Astrocyte (in vitro differentiated cells and primary cell): ENCODE measurements around the gene RNF39. TPM values are rescaled to one million over a fixed set of nuclear protein-coding genes. Genes with fewer than 3 reads are reported as not detected.

Experiments used
- DNase-seq: peaks from one replicate; pipeline ENCODE4 v3.0.0-alpha.2; 2010; ENCODE audit warnings: low read depth
- FAIRE-seq: peaks from 2 replicates; lab custom pipeline; 2011; peaks lifted over from hg19 to GRCh38; lab: Jason Lieb, UNC
- H2AFZ ChIP-seq: 2 replicates; pipeline ENCODE4 v1.6.0; 2012; ENCODE audit warnings: low read depth, low read length, inconsistent platforms
- H3K27ac ChIP-seq: 2 replicates; pipeline ENCODE4 v1.5.1; 2011; ENCODE audit warnings: low read depth, low read length, inconsistent platforms
- H3K27me3 ChIP-seq: 2 replicates; pipeline ENCODE4 v1.6.0; 2011; ENCODE audit warnings: low read length, inconsistent platforms; ENCODE audit not compliant: insufficient read depth
- H3K36me3 ChIP-seq: 2 replicates; pipeline ENCODE4 v1.5.1; 2011; ENCODE audit warnings: low read length, inconsistent platforms; ENCODE audit not compliant: insufficient read depth
- H3K4me1 ChIP-seq: 2 replicates; pipeline ENCODE4 v1.5.1; 2011; ENCODE audit warnings: low read length, inconsistent platforms; ENCODE audit not compliant: insufficient read depth
- H3K4me2 ChIP-seq: 2 replicates; pipeline ENCODE4 v1.6.0; 2012; ENCODE audit warnings: low read length, inconsistent platforms
- H3K4me3 ChIP-seq: 2 replicates; pipeline ENCODE4 v1.5.1; 2011; ENCODE audit warnings: low read depth, mild to moderate bottlenecking, low read length, inconsistent platforms; ENCODE audit not compliant: insufficient read depth
- H3K79me2 ChIP-seq: 2 replicates; pipeline ENCODE4 v1.6.0; 2012; ENCODE audit warnings: mild to moderate bottlenecking, low read length, inconsistent platforms; ENCODE audit not compliant: insufficient read depth
- H3K9ac ChIP-seq: 2 replicates; pipeline ENCODE4 v1.6.0; 2012; ENCODE audit warnings: mild to moderate bottlenecking, low read length, inconsistent platforms
- H3K9me3 ChIP-seq: 2 replicates; pipeline ENCODE4 v1.5.1; 2012; ENCODE audit warnings: low read depth, mild to moderate bottlenecking, low read length, inconsistent platforms; ENCODE audit not compliant: insufficient read depth
- H4K20me1 ChIP-seq: 2 replicates; pipeline ENCODE4 v1.6.0; 2012; ENCODE audit warnings: low read length, inconsistent platforms; ENCODE audit not compliant: insufficient read depth
- H3K27ac Mint-ChIP-seq: one replicate; pipeline ENCODE4 v1.8.0; 2021; ENCODE audit warnings: mild to moderate bottlenecking, mixed read lengths; ENCODE audit not compliant: unreplicated experiment
- H3K27me3 Mint-ChIP-seq: one replicate; pipeline ENCODE4 v1.8.0; 2021; ENCODE audit warnings: low read depth, mixed read lengths; ENCODE audit not compliant: unreplicated experiment
- H3K36me3 Mint-ChIP-seq: one replicate; pipeline ENCODE4 v1.8.0; 2021; ENCODE audit warnings: low read depth, mixed read lengths; ENCODE audit not compliant: unreplicated experiment
- H3K4me1 Mint-ChIP-seq: one replicate; pipeline ENCODE4 v1.8.0; 2021; ENCODE audit warnings: low read depth, mixed read lengths; ENCODE audit not compliant: unreplicated experiment
- H3K4me3 Mint-ChIP-seq: one replicate; pipeline ENCODE4 v1.8.0; 2021; ENCODE audit warnings: mild to moderate bottlenecking, moderate library complexity, mixed read lengths; ENCODE audit not compliant: unreplicated experiment
- H3K9me3 Mint-ChIP-seq: one replicate; pipeline ENCODE4 v1.8.0; 2021; ENCODE audit warnings: mild to moderate bottlenecking, mixed read lengths; ENCODE audit not compliant: unreplicated experiment
- EZH2 ChIP-seq: IDR thresholded peaks from 2 replicates; pipeline ENCODE4 v1.6.1; 2012; ENCODE audit warnings: mild to moderate bottlenecking, low read length, inconsistent platforms; ENCODE audit not compliant: insufficient read depth
- total RNA-seq: library from RNA; stranded (reverse); gene quantifications from 2 replicates; pipeline ENCODE4 v1.2.1, GENCODE V29; 2021
- TF ChIP-seq, protein P1 (sequence below): IDR thresholded peaks from 2 replicates; pipeline ENCODE4 v1.5.1; 2011; ENCODE audit warnings: low read depth, mild to moderate bottlenecking, inconsistent platforms, low read length, moderate library complexity; ENCODE audit not compliant: insufficient read depth

Gene RNF39
- total RNA-seq, 1 donor from 2014 or later, result not detected

DNA sequence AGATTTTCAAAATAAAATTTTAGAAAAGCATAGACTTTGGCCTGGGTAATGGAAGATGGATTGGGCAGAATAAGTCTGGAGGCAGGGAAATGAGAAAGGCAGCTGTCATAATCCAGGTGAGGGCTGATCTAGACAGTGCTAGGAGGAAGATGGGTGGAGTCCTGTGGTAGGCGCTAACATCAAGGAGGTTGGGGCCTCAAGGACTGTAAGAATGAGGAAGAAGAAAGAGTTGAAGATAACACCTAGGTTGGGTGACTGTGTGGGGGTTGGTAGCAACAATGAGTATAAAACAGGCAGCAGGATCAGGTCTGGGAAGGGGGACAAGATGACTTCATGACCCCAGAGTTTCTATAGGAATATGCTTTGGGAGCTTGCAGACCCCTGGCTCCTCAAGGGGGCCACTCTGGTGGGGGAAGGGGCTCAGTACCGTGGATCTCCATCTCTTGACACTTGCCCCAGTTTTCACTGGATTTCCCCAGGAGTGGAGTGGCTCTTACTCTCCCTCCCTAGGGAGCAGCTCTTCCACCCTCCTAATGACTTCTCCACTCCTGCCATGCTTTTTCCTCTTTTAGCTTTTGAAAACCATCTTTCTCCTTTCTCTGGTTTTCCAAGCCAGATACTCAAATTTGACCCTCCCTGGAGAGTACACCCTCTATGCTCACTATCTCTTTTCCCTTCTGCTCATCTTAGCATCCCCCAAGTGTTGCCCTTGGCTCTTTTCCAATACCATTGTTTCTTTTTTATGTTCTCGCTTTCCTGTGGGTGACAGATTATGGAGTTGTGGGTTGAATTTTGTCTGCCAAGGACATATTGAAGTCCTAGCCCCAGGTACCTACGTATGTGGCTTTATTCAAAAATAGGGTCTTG, 22.6 kb upstream of the RNF39 start:
- Histone ChIP-seq H3K27ac (no peak overlapping the region), H3K27me3 (peaks cover 61% of the 10 kb centered on the region), H3K4me2 (no peak overlapping the region), H3K4me1 (peaks cover 7% of the 10 kb centered on the region), H3K9me3 (peaks cover 3% of the 10 kb centered on the region), H3K4me3 (no peak overlapping the region), H2AFZ (no peak overlapping the region), H3K9ac (no peak overlapping the region), H3K79me2 (no peaks in the 10 kb centered on the region), H3K36me3 (no peaks in the 10 kb centered on the region), H4K20me1 (no peaks in the 10 kb centered on the region)
- TF ChIP-seq, protein P1, sequence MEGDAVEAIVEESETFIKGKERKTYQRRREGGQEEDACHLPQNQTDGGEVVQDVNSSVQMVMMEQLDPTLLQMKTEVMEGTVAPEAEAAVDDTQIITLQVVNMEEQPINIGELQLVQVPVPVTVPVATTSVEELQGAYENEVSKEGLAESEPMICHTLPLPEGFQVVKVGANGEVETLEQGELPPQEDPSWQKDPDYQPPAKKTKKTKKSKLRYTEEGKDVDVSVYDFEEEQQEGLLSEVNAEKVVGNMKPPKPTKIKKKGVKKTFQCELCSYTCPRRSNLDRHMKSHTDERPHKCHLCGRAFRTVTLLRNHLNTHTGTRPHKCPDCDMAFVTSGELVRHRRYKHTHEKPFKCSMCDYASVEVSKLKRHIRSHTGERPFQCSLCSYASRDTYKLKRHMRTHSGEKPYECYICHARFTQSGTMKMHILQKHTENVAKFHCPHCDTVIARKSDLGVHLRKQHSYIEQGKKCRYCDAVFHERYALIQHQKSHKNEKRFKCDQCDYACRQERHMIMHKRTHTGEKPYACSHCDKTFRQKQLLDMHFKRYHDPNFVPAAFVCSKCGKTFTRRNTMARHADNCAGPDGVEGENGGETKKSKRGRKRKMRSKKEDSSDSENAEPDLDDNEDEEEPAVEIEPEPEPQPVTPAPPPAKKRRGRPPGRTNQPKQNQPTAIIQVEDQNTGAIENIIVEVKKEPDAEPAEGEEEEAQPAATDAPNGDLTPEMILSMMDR, result no peak
- no peak for TF ChIP-seq EZH2
- no peak overlapping the region for H3K4me3 Mint-ChIP-seq
- no peak for DNase-seq
- no peak for FAIRE-seq
- peaks cover 7% of the 10 kb centered on the region for H3K4me1 Mint-ChIP-seq
- no peaks in the 10 kb centered on the region for H3K9me3 Mint-ChIP-seq
- peaks cover 70% of the 10 kb centered on the region for H3K27me3 Mint-ChIP-seq
- H3K36me3 Mint-ChIP-seq, result no peaks in the 10 kb centered on the region
- H3K27ac Mint-ChIP-seq, result no peak overlapping the region

GRCh38 chr6:30096829-30097228, 21.3 kb upstream of the RNF39 start:
- no peak overlapping the region for H2AFZ ChIP-seq
- DNase-seq (no peak), FAIRE-seq (no peak)
- Mint-ChIP-seq H3K4me1 (peaks cover 7% of the 10 kb centered on the region), H3K9me3 (no peaks in the 10 kb centered on the region), H3K4me3 (no peak overlapping the region), H3K27me3 (peaks cover 76% of the 10 kb centered on the region), H3K27ac (no peak overlapping the region), H3K36me3 (no peaks in the 10 kb centered on the region)
- peaks cover 3% of the 10 kb centered on the region for H3K9me3 ChIP-seq
- H3K4me2 ChIP-seq, result no peak overlapping the region
- TF ChIP-seq, protein P1, result no peak
- TF ChIP-seq EZH2, result no peak
- no peak overlapping the region for H3K9ac ChIP-seq
- H3K27me3 ChIP-seq, result peaks cover 60% of the 10 kb centered on the region
- H3K4me3 ChIP-seq, result no peak overlapping the region
- H3K79me2 ChIP-seq, result no peaks in the 10 kb centered on the region
- H4K20me1 ChIP-seq, result no peaks in the 10 kb centered on the region
- H3K27ac ChIP-seq, result no peak overlapping the region
- no peaks in the 10 kb centered on the region for H3K36me3 ChIP-seq
- peaks cover 6% of the 10 kb centered on the region for H3K4me1 ChIP-seq
